NT2/D1 (cell line): ENCODE measurements around the gene DNAJB8.

ENCODE experiments used
- DNase-seq: peaks from one replicate; pipeline ENCODE4 v3.0.0-alpha.2; 2011; ENCODE audit warnings: low read depth, low spot score
- H3K27me3 ChIP-seq: 2 replicates; pipeline ENCODE4 v1.6.0; 2011; ENCODE audit warnings: mild to moderate bottlenecking; ENCODE audit not compliant: insufficient read length, insufficient read depth
- H3K36me3 ChIP-seq: 2 replicates; pipeline ENCODE4 v1.6.1; 2011; ENCODE audit warnings: mild to moderate bottlenecking, low read length, mixed read lengths; ENCODE audit not compliant: insufficient read depth, insufficient read length
- H3K4me1 ChIP-seq: 2 replicates; pipeline ENCODE4 v1.5.1; 2011; ENCODE audit not compliant: insufficient read depth, insufficient read length
- H3K4me3 ChIP-seq: 2 replicates; pipeline ENCODE4 v1.5.1; 2011; ENCODE audit warnings: low read depth; ENCODE audit not compliant: insufficient read length
- H3K9ac ChIP-seq: 2 replicates; pipeline ENCODE4 v1.6.0; 2011; ENCODE audit warnings: low read depth; ENCODE audit not compliant: insufficient read length
- H3K9me3 ChIP-seq: 2 replicates; pipeline ENCODE4 v1.5.1; 2011; ENCODE audit warnings: mild to moderate bottlenecking, low read length; ENCODE audit not compliant: insufficient read depth
- SUZ12 ChIP-seq: IDR thresholded peaks from 2 replicates; pipeline ENCODE4 v1.6.1; 2011; ENCODE audit not compliant: insufficient read length, insufficient read depth; ENCODE audit errors: extremely low read depth
- YY1 ChIP-seq: IDR thresholded peaks from 2 replicates; pipeline ENCODE4 v1.6.1; 2011; ENCODE audit not compliant: insufficient read length, insufficient read depth
- ZNF274 ChIP-seq: IDR thresholded peaks from 2 replicates; pipeline ENCODE4 v1.6.1; 2011; ENCODE audit warnings: mild to moderate bottlenecking, low read depth, low read length

DNAJB8 gene

GRCh38 chr3:128481438-128481942 lies 14.8 kb upstream of the DNAJB8 start:
- no peak for TF ChIP-seq YY1
- TF ChIP-seq ZNF274: no peak
- TF ChIP-seq SUZ12: no peak
- no peaks in the 10 kb centered on the region for H3K9me3 ChIP-seq
- DNase-seq: no peak
- H3K9ac ChIP-seq: no peak overlapping the region
- peaks cover 21% of the 10 kb centered on the region for H3K4me1 ChIP-seq
- H3K4me3 ChIP-seq: no peak overlapping the region
- peaks cover 44% of the 10 kb centered on the region for H3K27me3 ChIP-seq
- peaks cover 25% of the 10 kb centered on the region for H3K36me3 ChIP-seq

GRCh38 chr3:128480717-128481437 lies 14.2 kb upstream of the DNAJB8 start:
- H3K27me3 ChIP-seq: peaks cover 38% of the 10 kb centered on the region
- no peak for DNase-seq
- H3K36me3 ChIP-seq: peaks cover 25% of the 10 kb centered on the region
- H3K4me1 ChIP-seq: peaks cover 20% of the 10 kb centered on the region
- no peak overlapping the region for H3K4me3 ChIP-seq
- no peak for TF ChIP-seq ZNF274
- TF ChIP-seq SUZ12: no peak
- no peak for TF ChIP-seq YY1
- no peak overlapping the region for H3K9ac ChIP-seq
- no peaks in the 10 kb centered on the region for H3K9me3 ChIP-seq

- Histone ChIP-seq H3K4me1 (peaks cover 17% of the 10 kb centered on the region), H3K27me3 (peaks cover 32% of the 10 kb centered on the region), H3K9ac (no peak overlapping the region), H3K36me3 (peaks cover 20% of the 10 kb centered on the region), H3K4me3 (no peak overlapping the region), H3K9me3 (no peaks in the 10 kb centered on the region)
- DNase-seq: no peak
- no peak for TF ChIP-seq YY1
- TF ChIP-seq SUZ12: no peak
- no peak for TF ChIP-seq ZNF274
These were observed 13.6 kb upstream of the DNAJB8 start for GRCh38 chr3:128480278-128480677.

GRCh38 chr3:128479558-128480086 lies 12.9 kb upstream of the DNAJB8 start:
- H3K9ac ChIP-seq: no peak overlapping the region
- DNase-seq: no peak
- TF ChIP-seq ZNF274 (no peak), YY1 (no peak), SUZ12 (no peak)
- H3K9me3 ChIP-seq: no peaks in the 10 kb centered on the region
- peaks cover 20% of the 10 kb centered on the region for H3K36me3 ChIP-seq
- no peak overlapping the region for H3K4me3 ChIP-seq
- H3K27me3 ChIP-seq: peaks cover 26% of the 10 kb centered on the region
- peaks cover 11% of the 10 kb centered on the region for H3K4me1 ChIP-seq

GRCh38 chr3:128478576-128479506 lies 12.2 kb upstream of the DNAJB8 start:
- peaks cover 20% of the 10 kb centered on the region for H3K36me3 ChIP-seq
- H3K9me3 ChIP-seq: no peaks in the 10 kb centered on the region
- TF ChIP-seq SUZ12: no peak
- no peak for TF ChIP-seq ZNF274
- TF ChIP-seq YY1: no peak
- DNase-seq: no peak
- no peak overlapping the region for H3K9ac ChIP-seq
- H3K4me1 ChIP-seq: peaks cover 8% of the 10 kb centered on the region
- H3K27me3 ChIP-seq: peaks cover 28% of the 10 kb centered on the region
- no peak overlapping the region for H3K4me3 ChIP-seq

- no peaks in the 10 kb centered on the region for H3K9me3 ChIP-seq
- peaks cover 31% of the 10 kb centered on the region for H3K27me3 ChIP-seq
- peaks cover 6% of the 10 kb centered on the region for H3K4me1 ChIP-seq
These were observed 10.0 kb upstream of the DNAJB8 start for GRCh38 chr3:128476659-128477058.

GRCh38 chr3:128475355-128475754 lies 8.7 kb upstream of the DNAJB8 start:
- peaks cover 43% of the 10 kb centered on the region for H3K27me3 ChIP-seq
- H3K36me3 ChIP-seq: peaks cover 8% of the 10 kb centered on the region
- DNase-seq: no peak
- no peak overlapping the region for H3K9ac ChIP-seq
- TF ChIP-seq YY1: no peak
- no peak for TF ChIP-seq SUZ12
- TF ChIP-seq ZNF274: no peak
- no peaks in the 10 kb centered on the region for H3K9me3 ChIP-seq
- no peak overlapping the region for H3K4me3 ChIP-seq
- H3K4me1 ChIP-seq: peaks cover 10% of the 10 kb centered on the region

More at GRCh38 chr3:128476659-128477058, 10.0 kb upstream of the DNAJB8 start:
- H3K36me3 ChIP-seq: peaks cover 20% of the 10 kb centered on the region
- TF ChIP-seq YY1 (no peak), SUZ12 (no peak), ZNF274 (no peak)
- DNase-seq: no peak
- H3K9ac ChIP-seq: no peak overlapping the region
- H3K4me3 ChIP-seq: no peak overlapping the region
